GM18507 (cell line): ENCODE results near the gene SLC66A3.
"Not testable (repeated sequence)": the region's sequence is repeated elsewhere in the genome, so short reads cannot be mapped to it uniquely, and the experiment has no call there.

Experiments
- DNase-seq: peaks from one replicate; pipeline ENCODE4 v3.0.0; 2011; ENCODE audit warnings: low read depth; ENCODE audit not compliant: insufficient read length; ENCODE audit errors: extremely low spot score
- FAIRE-seq: peaks from 2 replicates; lab custom pipeline; 2011; peaks lifted over from hg19 to GRCh38; lab: Jason Lieb, UNC

The SLC66A3 gene

GRCh38 chr2:11159574-11160170 lies 4.4 kb downstream of the SLC66A3 start:
- FAIRE-seq (no peak), DNase-seq (no peak)

GRCh38 chr2:11160256-11160655 lies 5.0 kb downstream of the SLC66A3 start:
- DNase-seq (no peak), FAIRE-seq (no peak)

GRCh38 chr2:11160731-11161455 lies 5.6 kb downstream of the SLC66A3 start:
- no peak for DNase-seq
- FAIRE-seq, result peak; percentile 58

GRCh38 chr2:11161747-11162146 lies 6.5 kb downstream of the SLC66A3 start:
- FAIRE-seq, result no peak
- DNase-seq, result no peak

- no peak for DNase-seq
- FAIRE-seq, result no peak
Measured at GRCh38 chr2:11163439-11164317, 8.4 kb downstream of the SLC66A3 start.

GRCh38 chr2:11165046-11165445 lies 9.8 kb downstream of the SLC66A3 start:
- not testable (repeated sequence) for FAIRE-seq, DNase-seq

GRCh38 chr2:11166476-11166875 lies 11.2 kb downstream of the SLC66A3 start:
- no peak for FAIRE-seq
- DNase-seq, result no peak

GRCh38 chr2:11168488-11168887 lies 13.2 kb downstream of the SLC66A3 start:
- FAIRE-seq (no peak), DNase-seq (no peak)

GRCh38 chr2:11169333-11169732 lies 14.1 kb downstream of the SLC66A3 start:
- FAIRE-seq, result no peak

GRCh38 chr2:11174222-11174621 lies 19.0 kb downstream of the SLC66A3 start:
- DNase-seq (no peak), FAIRE-seq (no peak)

More at GRCh38 chr2:11169333-11169732, 14.1 kb downstream of the SLC66A3 start:
- DNase-seq, result no peak

GRCh38 chr2:11175293-11175795 lies 20.1 kb downstream of the SLC66A3 start:
- FAIRE-seq, result no peak

GRCh38 chr2:11177871-11178690 lies 22.8 kb downstream of the SLC66A3 start:
- DNase-seq (no peak), FAIRE-seq (no peak)

More at GRCh38 chr2:11175293-11175795, 20.1 kb downstream of the SLC66A3 start:
- DNase-seq, result no peak

- FAIRE-seq, result no peak
- no peak for DNase-seq
Measured at GRCh38 chr2:11179196-11179595, 23.9 kb downstream of the SLC66A3 start.

- DNase-seq, result no peak
- no peak for FAIRE-seq
Measured at GRCh38 chr2:11179899-11180298, 24.6 kb downstream of the SLC66A3 start.

- no peak for FAIRE-seq
Measured at GRCh38 chr2:11180653-11181052, 25.4 kb downstream of the SLC66A3 start.

GRCh38 chr2:11182951-11183350 lies 27.7 kb downstream of the SLC66A3 start:
- FAIRE-seq (no peak), DNase-seq (no peak)

More at GRCh38 chr2:11180653-11181052, 25.4 kb downstream of the SLC66A3 start:
- DNase-seq, result no peak

- DNase-seq, result no peak
- no peak for FAIRE-seq
Measured at GRCh38 chr2:11186145-11186544, 30.9 kb downstream of the SLC66A3 start.

- no peak for DNase-seq
- no peak for FAIRE-seq
Measured at GRCh38 chr2:11187083-11187619, 31.9 kb downstream of the SLC66A3 start.

- FAIRE-seq (no peak), DNase-seq (no peak)
Measured at GRCh38 chr2:11187731-11188130, 32.5 kb downstream of the SLC66A3 start.
